Left lung (tissue), 10 donors: ENCODE data around the gene USP1. TPM values are rescaled to one million over a fixed set of nuclear protein-coding genes. Genes with fewer than 3 reads are reported as not detected.

Experiments
- ATAC-seq: fragments of 200-7000 bp; cut with Tn5 transposase; one replicate; pipeline ENCODE4 v1.9.1; 2020; ENCODE audit warnings: moderate library complexity
- DNase-seq, 4 donors: peaks; one replicate each; pipeline ENCODE4 v3.0.0-alpha.2; 2013 to 2020
- H3K27ac ChIP-seq, 2 donors: fragments of 200-600 bp; sonication (generic) in 1 of 2; one replicate each; pipeline versions ENCODE4 v1.5.0 to v1.8.0; 2020 to 2021
- H3K27me3 ChIP-seq, 2 donors: fragments of 200-600 bp; sonication (generic) in 1 of 2; one replicate each; pipeline versions ENCODE4 v1.5.0 to v1.8.0; 2020 to 2021
- H3K36me3 ChIP-seq, 2 donors: fragments of 200-600 bp; sonication (generic) in 1 of 2; one replicate each; pipeline versions ENCODE4 v1.5.0 to v1.8.0; 2020 to 2021
- H3K4me1 ChIP-seq, 2 donors: fragments of 200-600 bp; one replicate each; pipeline ENCODE4 v1.8.0; 2021
- H3K4me3 ChIP-seq, 2 donors: fragments of 200-600 bp; sonication (generic) in 1 of 2; one replicate each; pipeline versions ENCODE4 v1.5.0 to v1.8.0; 2020 to 2021; ENCODE audit warnings: mild to moderate bottlenecking in 1 of 2
- H3K9me3 ChIP-seq, 2 donors: fragments of 200-600 bp; sonication (generic) in 1 of 2; one replicate each; pipeline versions ENCODE4 v1.5.0 to v1.8.0; 2020 to 2021
- intact Hi-C, 2 donors: fragments of 100-400 bp; cut with DNase I; formaldehyde crosslinking; loops; one replicate each; pipeline versions ENCODE4 v1.11.2 to v1.14.2; 2022
- polyA plus RNA-seq, 6 donors: library from polyadenylated mRNA; unstranded; fragments of 120-200 nt; gene quantifications; one replicate each; pipeline ENCODE4 v1.2.1, GENCODE V29; 2013; ENCODE audit not compliant: insufficient read length in 6 of 6
- total RNA-seq, 2 donors: library from RNA; stranded (reverse); fragmentation: NEBNext Ultra II Directional; extraction: Animal tissue kit (Norgen Biotek cat#: 25700); gene quantifications; one replicate each; pipeline ENCODE4 v1.2.1, GENCODE V29; 2021
- TF ChIP-seq, protein P1 (sequence below), 2 donors: fragments of 200-600 bp; sonication (generic) in 1 of 2; IDR thresholded peaks; one replicate each; pipeline versions ENCODE4 v1.5.0 to v1.8.0; 2021; ENCODE audit warnings: antibody characterized with exemption in 2 of 2
- donor health status: DM: no; HTN: yes; CAD: no.
- donor health status: DM: no; HTN: no; CAD: no.

The USP1 gene
- total and polyA plus RNA-seq, 8 donors = 21.1 to 72.3 (median 57.2) TPM

DNA sequence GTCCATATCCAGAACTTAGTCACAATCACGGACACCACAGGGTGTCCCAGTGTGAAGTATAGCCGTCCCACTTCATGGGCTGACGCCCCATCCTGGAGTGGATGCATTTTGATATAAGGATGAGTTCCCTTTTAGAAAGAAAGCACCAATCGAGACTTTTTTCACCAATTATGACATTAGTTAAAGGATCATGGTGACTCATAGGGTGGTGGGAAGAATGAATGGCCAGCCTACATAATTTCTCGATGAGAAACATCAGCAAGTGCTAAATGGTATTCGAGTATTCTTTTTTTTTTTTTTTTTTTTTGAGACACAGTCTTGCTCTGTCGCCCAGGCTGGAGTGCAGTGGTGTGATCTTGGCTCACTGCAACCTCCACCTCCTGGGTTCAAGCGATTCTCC lies 38.5 kb upstream of the USP1 start:
- Histone ChIP-seq H3K36me3 (no peaks in the 10 kb centered on the region), H3K27ac (no peak overlapping the region), H3K27me3 (no peaks in the 10 kb centered on the region), H3K4me3 (no peak overlapping the region), H3K9me3 (no peaks in the 10 kb centered on the region), H3K4me1 (no peaks in the 10 kb centered on the region)
- no peak for ATAC-seq
- TF ChIP-seq, protein P1, sequence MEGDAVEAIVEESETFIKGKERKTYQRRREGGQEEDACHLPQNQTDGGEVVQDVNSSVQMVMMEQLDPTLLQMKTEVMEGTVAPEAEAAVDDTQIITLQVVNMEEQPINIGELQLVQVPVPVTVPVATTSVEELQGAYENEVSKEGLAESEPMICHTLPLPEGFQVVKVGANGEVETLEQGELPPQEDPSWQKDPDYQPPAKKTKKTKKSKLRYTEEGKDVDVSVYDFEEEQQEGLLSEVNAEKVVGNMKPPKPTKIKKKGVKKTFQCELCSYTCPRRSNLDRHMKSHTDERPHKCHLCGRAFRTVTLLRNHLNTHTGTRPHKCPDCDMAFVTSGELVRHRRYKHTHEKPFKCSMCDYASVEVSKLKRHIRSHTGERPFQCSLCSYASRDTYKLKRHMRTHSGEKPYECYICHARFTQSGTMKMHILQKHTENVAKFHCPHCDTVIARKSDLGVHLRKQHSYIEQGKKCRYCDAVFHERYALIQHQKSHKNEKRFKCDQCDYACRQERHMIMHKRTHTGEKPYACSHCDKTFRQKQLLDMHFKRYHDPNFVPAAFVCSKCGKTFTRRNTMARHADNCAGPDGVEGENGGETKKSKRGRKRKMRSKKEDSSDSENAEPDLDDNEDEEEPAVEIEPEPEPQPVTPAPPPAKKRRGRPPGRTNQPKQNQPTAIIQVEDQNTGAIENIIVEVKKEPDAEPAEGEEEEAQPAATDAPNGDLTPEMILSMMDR (IDR thresholded peaks at IDR 0.05) = no peak
- DNase-seq = no peak
- intact Hi-C loops = no loop called here

DNA sequence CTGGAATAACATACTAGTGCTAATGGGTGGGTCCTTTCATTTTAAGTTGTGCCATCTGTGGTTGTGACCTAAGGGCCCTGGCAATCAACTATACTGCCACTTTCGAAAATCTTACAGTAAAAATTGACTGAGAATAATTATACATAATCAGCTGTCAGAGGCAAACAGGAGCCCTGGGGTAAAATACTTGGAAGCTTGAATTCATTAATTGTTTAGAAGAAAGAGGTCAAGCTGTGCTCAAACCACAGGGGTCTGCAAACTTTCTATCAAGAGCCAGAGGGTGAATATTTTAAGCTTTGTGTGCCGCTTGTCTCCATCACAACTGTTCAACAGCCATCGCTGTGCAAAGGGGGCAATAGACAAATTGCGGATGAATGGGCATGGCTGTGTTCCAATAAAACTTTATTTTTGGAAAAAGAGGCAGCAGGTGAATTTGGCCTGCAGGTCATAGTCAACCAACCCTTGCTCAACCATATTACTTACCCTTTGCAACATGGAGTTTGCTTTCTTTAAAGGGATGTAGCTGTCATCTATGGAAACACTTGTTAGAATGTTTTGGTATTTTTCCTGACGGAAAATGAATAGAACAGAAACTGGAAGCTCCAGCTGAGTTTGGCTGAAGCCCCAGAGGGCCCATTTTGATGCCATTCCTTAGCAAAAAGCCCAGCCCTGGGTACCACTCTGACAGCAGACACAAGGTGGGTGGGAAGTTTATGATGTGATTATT lies 35.7 kb upstream of the USP1 start:
- H3K36me3 ChIP-seq = no peaks in the 10 kb centered on the region
- H3K27me3 ChIP-seq = no peaks in the 10 kb centered on the region
- H3K4me1 ChIP-seq = no peaks in the 10 kb centered on the region
- intact Hi-C loops = loop anchor here in 1 of 2 donors (10.0 kb wide), 1 partner anchor 226 kb away; no protein-coding TSS in a partner anchor
- H3K4me3 ChIP-seq = no peak overlapping the region
- ATAC-seq = no peak
- no peak for DNase-seq
- no peaks in the 10 kb centered on the region for H3K9me3 ChIP-seq
- TF ChIP-seq, protein P1 (IDR thresholded peaks at IDR 0.05) = no peak
- no peak overlapping the region for H3K27ac ChIP-seq

DNA sequence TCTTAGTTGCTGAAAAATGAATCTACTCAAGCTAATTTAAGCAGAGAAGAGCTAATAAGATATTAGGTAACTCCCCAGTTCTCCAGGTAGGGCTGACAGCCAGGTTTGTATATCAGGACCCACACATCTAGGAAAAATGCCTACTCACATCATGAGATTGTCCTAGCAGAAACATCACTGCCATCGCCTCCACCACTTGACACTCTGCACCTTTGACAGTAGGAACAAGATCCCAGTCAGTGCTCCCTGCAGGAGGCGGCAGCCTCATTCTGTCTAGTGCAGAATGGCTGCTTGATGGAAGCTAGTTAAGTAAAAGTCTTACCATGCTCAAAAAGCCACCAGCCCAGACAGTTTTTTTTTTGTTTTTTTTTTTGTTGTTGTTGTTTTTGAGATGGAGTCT lies 31.6 kb upstream of the USP1 start:
- Histone ChIP-seq H3K27me3 (no peaks in the 10 kb centered on the region), H3K4me1 (no peaks in the 10 kb centered on the region), H3K4me3 (no peak overlapping the region), H3K36me3 (no peaks in the 10 kb centered on the region), H3K27ac (no peak overlapping the region), H3K9me3 (no peaks in the 10 kb centered on the region)
- TF ChIP-seq, protein P1 (IDR thresholded peaks at IDR 0.05) = no peak
- ATAC-seq (no peak), DNase-seq (no peak)
- intact Hi-C loops = loop anchor here in 1 of 2 donors (10.0 kb wide), 1 partner anchor 230 kb away; no protein-coding TSS in a partner anchor

DNA sequence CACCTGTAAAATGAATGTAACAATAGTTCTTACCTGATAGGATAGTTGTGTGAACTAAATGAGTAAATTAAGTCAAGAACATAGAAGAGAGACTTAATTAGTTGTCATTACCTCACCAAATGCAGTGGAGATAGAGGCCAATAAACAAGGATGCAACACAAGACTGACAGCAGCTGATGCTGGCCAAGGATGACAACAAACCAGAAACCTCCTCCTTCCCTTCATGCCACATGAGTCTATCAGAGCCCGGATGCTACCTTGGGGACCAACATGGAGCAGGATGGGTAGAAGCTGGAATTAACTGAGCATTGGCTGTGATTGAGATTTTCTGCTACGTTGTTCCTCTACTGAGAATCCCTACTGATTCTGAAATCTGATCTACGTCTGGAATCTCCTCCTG lies 30.3 kb upstream of the USP1 start:
- Histone ChIP-seq H3K4me3 (no peak overlapping the region), H3K4me1 (no peaks in the 10 kb centered on the region), H3K9me3 (no peaks in the 10 kb centered on the region), H3K36me3 (no peaks in the 10 kb centered on the region), H3K27me3 (no peaks in the 10 kb centered on the region), H3K27ac (no peak overlapping the region)
- intact Hi-C loops = loop anchor here (2.0 to 10.0 kb wide), 2 partner anchors 232 kb away; no protein-coding TSS in a partner anchor
- ATAC-seq = no peak
- no peak for DNase-seq
- TF ChIP-seq, protein P1 (IDR thresholded peaks at IDR 0.05) = no peak

DNA sequence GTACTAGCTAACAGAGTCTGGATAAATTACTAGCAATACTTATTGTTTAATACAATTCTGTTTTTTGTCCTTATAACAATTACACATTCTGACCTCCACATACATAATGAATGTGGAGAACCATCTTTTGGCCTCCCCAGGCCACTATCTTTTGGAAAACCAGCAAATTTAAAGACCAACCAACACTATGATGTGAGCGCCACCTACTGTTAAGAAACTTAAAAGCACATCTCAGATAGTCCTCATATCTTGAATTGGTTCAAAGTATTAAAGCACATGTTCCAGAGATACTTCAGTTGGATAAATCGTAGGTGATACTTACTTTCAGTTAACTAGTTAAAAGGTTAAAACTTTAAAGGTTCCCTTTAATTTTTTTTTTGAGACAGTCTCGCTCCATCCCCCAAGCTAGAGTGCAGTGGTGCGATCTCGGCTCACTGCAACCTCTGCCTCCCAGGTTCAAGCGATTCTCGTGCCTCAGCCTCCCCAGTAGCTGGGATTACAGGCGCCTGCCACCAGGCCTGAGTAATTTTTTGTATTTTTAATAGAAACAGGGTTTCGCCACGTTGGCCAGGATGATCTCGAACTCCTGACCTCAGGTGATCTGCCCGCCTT lies 29.3 kb upstream of the USP1 start:
- intact Hi-C loops = loop anchor here (2.0 to 10.0 kb wide), 2 partner anchors 233 kb away; no protein-coding TSS in a partner anchor
- no peaks in the 10 kb centered on the region for H3K36me3 ChIP-seq
- no peak overlapping the region for H3K27ac ChIP-seq
- H3K27me3 ChIP-seq = no peaks in the 10 kb centered on the region
- peak; percentile 90 for ATAC-seq
- no peaks in the 10 kb centered on the region for H3K4me1 ChIP-seq
- H3K4me3 ChIP-seq = no peak overlapping the region
- TF ChIP-seq, protein P1 (IDR thresholded peaks at IDR 0.05) = peak; percentile 73 to 74
- DNase-seq = peak in 2 of 4 donors; percentile 51 to 68
- no peaks in the 10 kb centered on the region for H3K9me3 ChIP-seq
